Cardiac muscle cell (in vitro differentiated cells and primary cell): Measurements from ENCODE around the gene NOL4L. TPM values are rescaled to one million over a fixed set of nuclear protein-coding genes. Genes with fewer than 3 reads are reported as not detected.
A peak's percentile ranks its signal among the peaks of the same experiment; 100 is the strongest.

Experiments
- DNase-seq, 2 donors: peaks; one replicate each; pipeline versions ENCODE4 v3.0.0 to v3.0.0-alpha.2; 2010 to 2017; ENCODE audit warnings: low read depth in 1 of 2, low spot score in 1 of 2
- H3K27ac ChIP-seq: fragments of 200-600 bp; sonication (generic); 2 replicates; pipeline ENCODE4 v1.5.1; 2016
- H3K27me3 ChIP-seq: fragments of 200-600 bp; sonication (generic); 2 replicates; pipeline ENCODE4 v1.6.0; 2016; ENCODE audit warnings: control low read depth
- H3K36me3 ChIP-seq: fragments of 200-600 bp; sonication (generic); 2 replicates; pipeline ENCODE4 v1.5.1; 2016; ENCODE audit warnings: control low read depth
- H3K4me1 ChIP-seq: fragments of 200-600 bp; sonication (generic); 2 replicates; pipeline ENCODE4 v1.8.1; 2017; ENCODE audit warnings: low read depth, mild to moderate bottlenecking, mixed run types
- H3K4me3 ChIP-seq: fragments of 200-600 bp; sonication (generic); 2 replicates; pipeline ENCODE4 v1.5.1; 2016; ENCODE audit warnings: mild to moderate bottlenecking
- H3K9me3 ChIP-seq: fragments of 200-600 bp; sonication (generic); 2 replicates; pipeline ENCODE4 v1.5.1; 2017; ENCODE audit warnings: low read depth, mild to moderate bottlenecking, control low read depth
- polyA plus RNA-seq: library from polyadenylated mRNA; unstranded; fragments of >200 nt; fragmentation: Nextera tagmentation; extraction: Ambion mirVana; gene quantifications from 2 replicates; pipeline ENCODE4 v1.2.1, GENCODE V29; 2016
- total RNA-seq: library from RNA; depleted of rRNA; stranded (reverse); fragments of >200 nt; gene quantifications from 2 replicates; pipeline ENCODE4 v1.2.3, GENCODE V29; 2016
- TF ChIP-seq, protein P1 (sequence below): IDR thresholded peaks from 2 replicates; pipeline ENCODE4 v1.5.1; 2012; ENCODE audit warnings: low read depth, mild to moderate bottlenecking, low read length

NOL4L gene
- total and polyA plus RNA-seq, 2 experiments from 2014 or later = 29.9 to 42.9 TPM

DNA sequence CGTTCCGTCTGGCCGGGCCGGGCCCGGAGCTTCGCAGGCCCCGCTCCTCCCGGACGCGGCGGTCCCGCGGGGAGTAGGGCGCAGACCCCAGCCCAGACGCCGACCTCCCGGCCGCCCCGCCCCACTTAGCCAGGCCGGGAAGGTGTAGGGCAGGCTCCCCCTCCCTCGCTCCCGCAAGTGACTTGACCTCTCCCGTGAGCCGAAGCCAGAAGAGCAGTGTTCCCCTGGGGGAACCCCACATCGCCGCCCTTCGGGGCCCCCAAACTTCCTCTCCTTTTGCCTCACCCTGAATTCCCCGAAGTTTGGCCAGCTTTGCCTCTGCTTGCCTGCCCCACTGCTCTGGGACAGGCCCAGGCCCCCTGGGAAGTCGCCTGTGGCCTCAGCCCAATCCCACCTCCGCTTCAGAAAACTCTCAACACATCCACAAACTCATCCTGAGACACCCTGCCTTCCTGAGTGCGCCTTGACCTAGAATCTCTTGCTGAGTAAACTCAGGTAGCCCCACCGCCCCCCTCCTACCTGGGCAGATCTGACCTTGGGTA is 524 bp upstream of the NOL4L start:
- Histone ChIP-seq H3K4me1 (peaks cover 20% of the 10 kb centered on the region), H3K4me3 (peak overlapping the region; percentile 58), H3K27ac (no peak overlapping the region), H3K9me3 (no peaks in the 10 kb centered on the region), H3K36me3 (no peaks in the 10 kb centered on the region), H3K27me3 (peaks cover 14% of the 10 kb centered on the region)
- DNase-seq = peak in 1 of 2 donors; percentile 19
- TF ChIP-seq, protein P1, sequence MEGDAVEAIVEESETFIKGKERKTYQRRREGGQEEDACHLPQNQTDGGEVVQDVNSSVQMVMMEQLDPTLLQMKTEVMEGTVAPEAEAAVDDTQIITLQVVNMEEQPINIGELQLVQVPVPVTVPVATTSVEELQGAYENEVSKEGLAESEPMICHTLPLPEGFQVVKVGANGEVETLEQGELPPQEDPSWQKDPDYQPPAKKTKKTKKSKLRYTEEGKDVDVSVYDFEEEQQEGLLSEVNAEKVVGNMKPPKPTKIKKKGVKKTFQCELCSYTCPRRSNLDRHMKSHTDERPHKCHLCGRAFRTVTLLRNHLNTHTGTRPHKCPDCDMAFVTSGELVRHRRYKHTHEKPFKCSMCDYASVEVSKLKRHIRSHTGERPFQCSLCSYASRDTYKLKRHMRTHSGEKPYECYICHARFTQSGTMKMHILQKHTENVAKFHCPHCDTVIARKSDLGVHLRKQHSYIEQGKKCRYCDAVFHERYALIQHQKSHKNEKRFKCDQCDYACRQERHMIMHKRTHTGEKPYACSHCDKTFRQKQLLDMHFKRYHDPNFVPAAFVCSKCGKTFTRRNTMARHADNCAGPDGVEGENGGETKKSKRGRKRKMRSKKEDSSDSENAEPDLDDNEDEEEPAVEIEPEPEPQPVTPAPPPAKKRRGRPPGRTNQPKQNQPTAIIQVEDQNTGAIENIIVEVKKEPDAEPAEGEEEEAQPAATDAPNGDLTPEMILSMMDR = no peak

DNA sequence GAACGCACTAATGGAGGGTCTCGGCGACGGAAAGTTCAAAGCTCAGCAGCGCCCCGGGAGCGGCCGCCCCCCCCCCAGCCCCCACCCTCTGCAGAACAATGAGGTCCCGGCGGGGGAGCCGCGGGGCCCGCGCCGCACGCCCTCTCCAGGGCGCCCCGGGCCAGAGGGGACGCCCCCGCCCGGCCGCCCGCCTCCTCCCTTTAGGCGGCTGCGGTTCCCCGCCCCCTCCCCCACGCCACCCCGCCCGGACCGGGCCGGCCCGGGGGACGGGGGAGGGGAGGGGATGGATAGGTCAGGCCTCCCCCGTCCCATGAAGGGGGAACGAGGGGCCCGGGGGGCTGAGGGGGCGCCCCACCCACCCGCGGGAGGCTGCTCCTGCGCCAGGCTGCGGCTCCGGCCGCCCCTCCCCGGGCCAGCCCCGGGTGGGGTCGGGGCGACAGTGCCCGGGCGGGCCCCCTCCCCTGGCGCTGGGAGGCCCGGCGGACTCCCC is 1.5 kb downstream of the NOL4L start:
- H3K4me1 ChIP-seq = peaks cover 22% of the 10 kb centered on the region
- H3K27ac ChIP-seq = peak overlapping the region; percentile 84
- H3K9me3 ChIP-seq = no peaks in the 10 kb centered on the region
- H3K4me3 ChIP-seq = peak overlapping the region; percentile 98
- peak; percentile 22 to 71 for DNase-seq
- TF ChIP-seq, protein P1 = no peak
- H3K27me3 ChIP-seq = peaks cover 14% of the 10 kb centered on the region
- H3K36me3 ChIP-seq = no peaks in the 10 kb centered on the region

DNA sequence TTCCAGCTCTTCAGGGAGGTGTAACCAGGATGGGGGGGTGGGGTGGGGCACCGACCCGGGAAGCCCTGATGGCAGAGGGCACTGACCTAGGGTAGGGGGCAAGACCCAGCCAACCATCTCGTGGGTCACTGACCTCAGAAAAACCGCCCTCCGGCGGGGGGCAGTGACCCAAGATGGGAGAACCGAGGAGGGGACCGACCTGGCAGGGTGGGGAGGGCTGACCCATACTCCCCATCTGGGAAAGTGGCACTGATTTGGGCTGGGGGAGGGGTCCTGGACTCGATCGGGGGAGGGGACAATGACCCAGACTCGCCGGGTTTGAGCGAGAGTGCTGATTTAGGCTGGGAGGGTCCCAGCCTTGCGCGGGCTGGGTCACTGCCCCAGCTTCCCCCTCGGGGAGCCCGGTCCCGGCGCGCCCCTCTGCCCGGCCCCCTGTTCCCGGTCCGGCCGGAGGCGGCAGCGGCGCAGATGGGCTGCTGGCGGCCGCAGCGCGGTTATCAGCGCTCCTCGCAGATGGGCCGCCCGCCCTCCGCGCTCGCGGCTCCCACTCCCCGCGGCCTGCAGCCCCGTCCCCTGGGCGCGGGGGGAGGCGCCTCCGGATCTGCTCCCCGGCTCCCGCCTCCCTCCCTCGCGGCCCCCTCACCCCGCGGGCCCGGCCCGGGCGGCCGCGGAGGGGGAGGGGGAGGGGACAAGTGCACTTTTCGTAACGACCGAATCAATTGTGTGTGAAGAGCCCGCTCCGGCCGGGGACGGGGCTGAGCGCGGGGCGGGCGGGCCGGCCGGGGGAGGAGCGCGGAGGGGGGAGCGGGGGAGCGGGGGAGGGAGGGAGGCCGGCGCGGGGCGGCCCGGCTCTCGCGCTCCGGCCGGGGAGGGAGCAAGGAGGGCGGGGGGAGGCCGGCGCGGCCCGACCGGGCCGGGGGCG is 2.2 kb downstream of the NOL4L start:
- peak overlapping the region; percentile 84 for H3K27ac ChIP-seq

DNA sequence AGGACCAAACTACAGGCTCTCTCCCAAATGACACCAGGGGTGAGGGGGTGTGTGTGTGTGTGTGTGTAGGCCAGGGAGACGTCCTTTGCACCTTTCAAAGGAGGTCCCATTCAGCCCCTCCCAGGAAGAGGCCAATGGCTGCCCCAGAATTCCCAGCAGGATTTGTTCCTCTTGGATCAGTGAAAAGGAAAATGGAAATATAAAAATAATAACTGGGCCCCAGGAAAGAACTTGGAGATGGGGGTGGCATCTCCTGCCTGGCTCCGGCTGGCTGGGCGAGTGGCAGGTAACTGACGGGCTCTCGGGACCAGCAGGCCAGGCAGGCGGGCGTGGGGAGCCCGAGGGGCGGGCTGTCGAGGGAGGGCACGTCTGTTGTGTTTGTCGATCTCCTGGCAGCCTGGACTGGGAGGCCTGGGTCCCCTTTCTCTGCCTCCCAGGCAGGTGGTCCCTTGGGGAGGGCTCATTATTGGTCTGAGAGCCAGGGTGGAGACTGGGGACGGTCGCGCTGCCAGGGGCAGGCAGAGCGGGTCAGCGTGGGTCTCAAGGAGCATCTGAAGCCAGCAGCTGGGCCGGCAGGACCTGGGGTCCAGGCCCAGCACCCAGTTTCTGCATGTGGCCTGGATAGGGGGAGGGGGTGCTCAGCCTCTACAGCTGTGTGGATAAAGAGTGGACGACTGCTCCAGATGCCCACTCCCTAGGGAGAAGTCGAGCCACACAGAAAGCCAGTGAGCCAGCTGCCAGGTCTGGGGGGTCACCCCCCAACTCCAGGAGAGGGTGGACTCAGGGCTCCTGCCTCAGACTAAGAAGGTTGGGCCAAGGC is 3.1 kb downstream of the NOL4L start:
- Histone ChIP-seq H3K4me3 (peak overlapping the region; percentile 98), H3K9me3 (no peaks in the 10 kb centered on the region), H3K36me3 (no peaks in the 10 kb centered on the region), H3K27ac (peak overlapping the region; percentile 84), H3K4me1 (peaks cover 22% of the 10 kb centered on the region), H3K27me3 (peaks cover 14% of the 10 kb centered on the region)
- DNase-seq = peak in 1 of 2 donors; percentile 13
- TF ChIP-seq, protein P1 = no peak

More for the DNA sequence above, 2.2 kb downstream of the NOL4L start:
- Histone ChIP-seq H3K9me3 (no peaks in the 10 kb centered on the region), H3K36me3 (no peaks in the 10 kb centered on the region), H3K4me1 (peaks cover 22% of the 10 kb centered on the region), H3K27me3 (peaks cover 14% of the 10 kb centered on the region), H3K4me3 (peak overlapping the region; percentile 98)
- TF ChIP-seq, protein P1 = no peak
- DNase-seq = peak; percentile 49 to 83
